Progenitor cell of endocrine pancreas (in vitro differentiated cells): ENCODE data around the gene TTC36. TPM values are rescaled to one million over a fixed set of nuclear protein-coding genes. Genes with fewer than 3 reads are reported as not detected.

Experiments
- DNase-seq: peaks from one replicate; pipeline ENCODE4 v3.0.0; 2021; ENCODE audit warnings: low spot score; ENCODE audit not compliant: unreplicated experiment
- H3K27ac Mint-ChIP-seq: 2 replicates; pipeline ENCODE4 v1.8.0; 2021; ENCODE audit warnings: mild to moderate bottlenecking, moderate library complexity, mixed read lengths
- H3K27me3 Mint-ChIP-seq: 2 replicates; pipeline ENCODE4 v1.8.0; 2021; ENCODE audit warnings: mixed read lengths
- H3K36me3 Mint-ChIP-seq: 2 replicates; pipeline ENCODE4 v1.8.0; 2022; ENCODE audit warnings: mixed read lengths; ENCODE audit not compliant: insufficient read depth
- H3K4me1 Mint-ChIP-seq: 2 replicates; pipeline ENCODE4 v1.8.0; 2021; ENCODE audit warnings: low read depth, mixed read lengths
- H3K4me3 Mint-ChIP-seq: 2 replicates; pipeline ENCODE4 v1.8.0; 2021; ENCODE audit warnings: low read depth, mild to moderate bottlenecking, moderate library complexity, mixed read lengths
- H3K9me3 Mint-ChIP-seq: 2 replicates; pipeline ENCODE4 v1.8.0; 2021; ENCODE audit warnings: low read depth, mixed read lengths
- CTCF ChIP-seq: fragments of 200-600 bp; sonication (generic); IDR thresholded peaks from one replicate; pipeline ENCODE4 v1.5.0; 2021; ENCODE audit warnings: antibody characterized with exemption, mild to moderate bottlenecking; ENCODE audit not compliant: unreplicated experiment
- total RNA-seq: library from RNA; stranded (reverse); gene quantifications from 2 replicates; pipeline ENCODE4 v1.2.1, GENCODE V29; 2021

The TTC36 gene
- total RNA-seq, 1 donor from 2014 or later = 3.3 TPM

GRCh38 chr11:118497831-118498230 lies 29.4 kb upstream of the TTC36 start:
- no peak overlapping the region for H3K27ac Mint-ChIP-seq
- H3K4me1 Mint-ChIP-seq = no peaks in the 10 kb centered on the region
- no peak for DNase-seq
- TF ChIP-seq CTCF = no peak
- no peak overlapping the region for H3K4me3 Mint-ChIP-seq
- no peaks in the 10 kb centered on the region for H3K9me3 Mint-ChIP-seq
- H3K27me3 Mint-ChIP-seq = no peaks in the 10 kb centered on the region
- peaks cover 38% of the 10 kb centered on the region for H3K36me3 Mint-ChIP-seq

- TF ChIP-seq CTCF = no peak
- no peaks in the 10 kb centered on the region for H3K9me3 Mint-ChIP-seq
- H3K4me1 Mint-ChIP-seq = no peaks in the 10 kb centered on the region
- no peaks in the 10 kb centered on the region for H3K27me3 Mint-ChIP-seq
- DNase-seq = no peak
- peaks cover 57% of the 10 kb centered on the region for H3K36me3 Mint-ChIP-seq
- H3K4me3 Mint-ChIP-seq = no peak overlapping the region
- no peak overlapping the region for H3K27ac Mint-ChIP-seq
Observed at GRCh38 chr11:118503216-118503615, 24.1 kb upstream of the TTC36 start.

- no peaks in the 10 kb centered on the region for H3K27me3 Mint-ChIP-seq
- H3K27ac Mint-ChIP-seq = no peak overlapping the region
- no peaks in the 10 kb centered on the region for H3K4me1 Mint-ChIP-seq
- peaks cover 34% of the 10 kb centered on the region for H3K36me3 Mint-ChIP-seq
- no peak overlapping the region for H3K4me3 Mint-ChIP-seq
- TF ChIP-seq CTCF = no peak
- DNase-seq = no peak
- H3K9me3 Mint-ChIP-seq = no peaks in the 10 kb centered on the region
Observed at GRCh38 chr11:118511601-118512000, 15.7 kb upstream of the TTC36 start.

- no peak for TF ChIP-seq CTCF
- peak overlapping the region; percentile 5 for H3K27ac Mint-ChIP-seq
- no peaks in the 10 kb centered on the region for H3K4me1 Mint-ChIP-seq
- no peaks in the 10 kb centered on the region for H3K27me3 Mint-ChIP-seq
- peaks cover 28% of the 10 kb centered on the region for H3K36me3 Mint-ChIP-seq
- no peak overlapping the region for H3K4me3 Mint-ChIP-seq
- DNase-seq = no peak
- no peaks in the 10 kb centered on the region for H3K9me3 Mint-ChIP-seq
Observed at GRCh38 chr11:118514103-118514502, 13.2 kb upstream of the TTC36 start.

- Mint-ChIP-seq H3K9me3 (no peaks in the 10 kb centered on the region), H3K4me3 (no peak overlapping the region), H3K36me3 (peaks cover 22% of the 10 kb centered on the region), H3K27ac (no peak overlapping the region), H3K4me1 (no peaks in the 10 kb centered on the region), H3K27me3 (no peaks in the 10 kb centered on the region)
- DNase-seq = no peak
- no peak for TF ChIP-seq CTCF
Observed at GRCh38 chr11:118519549-118519948, 7.7 kb upstream of the TTC36 start.

- H3K4me3 Mint-ChIP-seq = no peak overlapping the region
- no peaks in the 10 kb centered on the region for H3K27me3 Mint-ChIP-seq
- no peak for DNase-seq
- peaks cover 17% of the 10 kb centered on the region for H3K36me3 Mint-ChIP-seq
- no peaks in the 10 kb centered on the region for H3K9me3 Mint-ChIP-seq
- no peak for TF ChIP-seq CTCF
- peaks cover 4% of the 10 kb centered on the region for H3K4me1 Mint-ChIP-seq
- H3K27ac Mint-ChIP-seq = no peak overlapping the region
Observed at GRCh38 chr11:118521892-118522311, 5.4 kb upstream of the TTC36 start.
